PC-9 (cell line): ENCODE measurements around the gene NSG2. TPM values are rescaled to one million over a fixed set of nuclear protein-coding genes. Genes with fewer than 3 reads are reported as not detected.

ENCODE experiments used
- BruUV-seq: library from RNA; stranded (reverse); fragments of 400-500 nt; replicated peaks from 2 replicates; lab custom pipeline; 2021; lab: Mats Ljungman, UMichigan
- CTCF ChIA-PET: fragments of 300-600 bp; sonication (Branson Sonifier 250); formaldehyde crosslinking; loops from one replicate; lab custom pipeline; 2022; ENCODE audit warnings: antibody characterized with exemption; lab: Charles Lee
- POLR2A ChIA-PET: fragments of 300-600 bp; sonication (Branson Sonifier 250); formaldehyde crosslinking; loops from one replicate; lab custom pipeline; 2022; ENCODE audit warnings: antibody characterized with exemption; ENCODE audit not compliant: unreplicated experiment; lab: Charles Lee
- DNase-seq, 2 experiments: peaks; one replicate each; pipeline versions ENCODE4 v3.0.0 to v3.0.0-alpha.2; 2015 to 2022; ENCODE audit warnings: mixed read lengths in 1 of 2
- H2AFZ ChIP-seq: fragments of 200-600 bp; sonication (generic); 2 replicates; pipeline ENCODE4 v1.8.1; 2017; ENCODE audit warnings: antibody characterized with exemption
- H3F3A ChIP-seq: fragments of 200-600 bp; sonication (generic); 2 replicates; pipeline ENCODE4 v1.8.1; 2017; ENCODE audit warnings: antibody characterized with exemption, mild to moderate bottlenecking, low read depth; ENCODE audit not compliant: insufficient read depth
- H3K27ac ChIP-seq: fragments of 200-600 bp; sonication (generic); 2 replicates; pipeline ENCODE4 v1.6.1; 2016; ENCODE audit warnings: mixed run types
- H3K27me3 ChIP-seq: fragments of 200-600 bp; sonication (generic); 2 replicates; pipeline ENCODE4 v1.6.1; 2016; ENCODE audit warnings: low read depth, mixed run types; ENCODE audit not compliant: insufficient read depth
- H3K36me3 ChIP-seq: fragments of 200-600 bp; sonication (generic); 2 replicates; pipeline ENCODE4 v1.6.1; 2016; ENCODE audit warnings: low read depth, mixed run types
- H3K4me1 ChIP-seq: fragments of 200-600 bp; sonication (generic); replicated peaks from 2 replicates; pipeline ENCODE4 v1.6.1; 2016; ENCODE audit warnings: mixed run types; ENCODE audit not compliant: insufficient read depth
- H3K4me2 ChIP-seq: fragments of 200-600 bp; sonication (generic); 2 replicates; pipeline ENCODE4 v1.6.1; 2017; ENCODE audit warnings: mixed run types
- H3K4me3 ChIP-seq: fragments of 200-600 bp; sonication (generic); 2 replicates; pipeline ENCODE4 v1.6.1; 2016; ENCODE audit warnings: mixed run types
- H3K79me2 ChIP-seq: fragments of 200-600 bp; sonication (generic); 2 replicates; pipeline ENCODE4 v1.6.1; 2017; ENCODE audit warnings: low read depth, mixed run types
- H3K9me2 ChIP-seq: fragments of 200-600 bp; sonication (generic); 2 replicates; pipeline ENCODE4 v1.8.1; 2017; ENCODE audit warnings: mild to moderate bottlenecking; ENCODE audit not compliant: insufficient read depth
- H3K9me3 ChIP-seq: fragments of 200-600 bp; sonication (generic); 2 replicates; pipeline ENCODE4 v1.8.1; 2016; ENCODE audit warnings: low read depth; ENCODE audit not compliant: insufficient read depth
- H4K20me1 ChIP-seq: fragments of 200-600 bp; sonication (generic); 2 replicates; pipeline ENCODE4 v1.8.1; 2017; ENCODE audit not compliant: insufficient read depth
- EZH2 ChIP-seq: fragments of 200-600 bp; sonication (generic); IDR thresholded peaks from 2 replicates; pipeline ENCODE4 v1.8.0; 2017; ENCODE audit warnings: antibody characterized with exemption, low read depth
- intact Hi-C: fragments of 100-400 bp; cut with micrococcal nuclease; formaldehyde crosslinking; loops from one replicate; pipeline ENCODE4 v1.10.0; 2022; ENCODE audit not compliant: unreplicated experiment
- total RNA-seq: library from RNA; stranded (reverse); gene quantifications from 2 replicates; pipeline ENCODE4 v1.2.3, GENCODE V29; 2021
- TF ChIP-seq, protein P1 (sequence below): fragments of 200-600 bp; sonication (generic); conservative IDR thresholded peaks from 2 replicates; pipeline ENCODE4 v1.6.1; 2017; ENCODE audit warnings: mixed run types, antibody characterized with exemption, mild to moderate bottlenecking, moderate library complexity

Gene NSG2
- total RNA-seq, 1 experiment from 2014 or later: not detected

- Histone ChIP-seq H3K4me1 (no peaks in the 10 kb centered on the region), H3K27me3 (peaks cover 44% of the 10 kb centered on the region), H3K4me3 (no peak overlapping the region), H3F3A (no peaks in the 10 kb centered on the region), H3K9me2 (no peaks in the 10 kb centered on the region), H2AFZ (no peak overlapping the region), H3K9me3 (no peaks in the 10 kb centered on the region), H3K36me3 (no peaks in the 10 kb centered on the region), H3K4me2 (no peak overlapping the region), H4K20me1 (no peaks in the 10 kb centered on the region), H3K27ac (no peak overlapping the region), H3K79me2 (no peaks in the 10 kb centered on the region)
- TF ChIP-seq, protein P1, sequence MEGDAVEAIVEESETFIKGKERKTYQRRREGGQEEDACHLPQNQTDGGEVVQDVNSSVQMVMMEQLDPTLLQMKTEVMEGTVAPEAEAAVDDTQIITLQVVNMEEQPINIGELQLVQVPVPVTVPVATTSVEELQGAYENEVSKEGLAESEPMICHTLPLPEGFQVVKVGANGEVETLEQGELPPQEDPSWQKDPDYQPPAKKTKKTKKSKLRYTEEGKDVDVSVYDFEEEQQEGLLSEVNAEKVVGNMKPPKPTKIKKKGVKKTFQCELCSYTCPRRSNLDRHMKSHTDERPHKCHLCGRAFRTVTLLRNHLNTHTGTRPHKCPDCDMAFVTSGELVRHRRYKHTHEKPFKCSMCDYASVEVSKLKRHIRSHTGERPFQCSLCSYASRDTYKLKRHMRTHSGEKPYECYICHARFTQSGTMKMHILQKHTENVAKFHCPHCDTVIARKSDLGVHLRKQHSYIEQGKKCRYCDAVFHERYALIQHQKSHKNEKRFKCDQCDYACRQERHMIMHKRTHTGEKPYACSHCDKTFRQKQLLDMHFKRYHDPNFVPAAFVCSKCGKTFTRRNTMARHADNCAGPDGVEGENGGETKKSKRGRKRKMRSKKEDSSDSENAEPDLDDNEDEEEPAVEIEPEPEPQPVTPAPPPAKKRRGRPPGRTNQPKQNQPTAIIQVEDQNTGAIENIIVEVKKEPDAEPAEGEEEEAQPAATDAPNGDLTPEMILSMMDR: no peak
- no peak for TF ChIP-seq EZH2
- intact Hi-C loops: no loop called here
- no TSS peak for BruUV-seq
- POLR2A ChIA-PET: no interaction called here
- CTCF ChIA-PET: interaction anchor here (0.5 kb wide), 1 partner anchor 753 kb away, joined by 3 read pairs; no protein-coding TSS in a partner anchor
- DNase-seq: no peak
Observed at GRCh38 chr5:174154559-174154958, 109.1 kb downstream of the NSG2 start.

DNA sequence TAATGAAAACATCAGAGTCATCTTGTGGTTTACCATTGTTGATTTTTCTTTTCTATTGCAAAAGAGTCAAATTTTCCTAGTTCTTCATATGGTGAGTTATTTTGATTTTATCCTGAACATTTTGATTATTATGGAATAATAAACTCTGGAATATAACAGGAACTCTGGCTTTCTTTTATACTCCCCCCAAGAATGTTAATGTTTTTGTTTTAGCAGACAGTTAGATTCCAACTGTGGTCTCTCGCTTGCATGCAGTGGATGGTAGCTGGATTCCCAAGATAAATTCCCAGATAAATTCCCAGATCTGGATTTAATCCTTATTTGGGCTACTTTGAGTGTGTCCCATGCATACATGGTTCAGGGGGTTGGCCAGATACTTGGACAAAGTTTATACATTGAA, 109.8 kb downstream of the NSG2 start:
- CTCF ChIA-PET: no interaction called here
- POLR2A ChIA-PET: no interaction called here
- Histone ChIP-seq H3K79me2 (no peaks in the 10 kb centered on the region), H3K36me3 (no peaks in the 10 kb centered on the region), H3K4me1 (no peaks in the 10 kb centered on the region), H3K27me3 (peaks cover 41% of the 10 kb centered on the region), H2AFZ (no peak overlapping the region), H3K9me3 (no peaks in the 10 kb centered on the region), H3F3A (no peaks in the 10 kb centered on the region), H3K27ac (no peak overlapping the region), H3K4me3 (no peak overlapping the region), H3K9me2 (no peaks in the 10 kb centered on the region), H4K20me1 (no peaks in the 10 kb centered on the region), H3K4me2 (no peak overlapping the region)
- intact Hi-C loops: no loop called here
- BruUV-seq: no TSS peak
- TF ChIP-seq, protein P1: no peak
- TF ChIP-seq EZH2: no peak
- no peak for DNase-seq

GRCh38 chr5:174155706-174156105, 110.2 kb downstream of the NSG2 start:
- Histone ChIP-seq H3K4me3 (no peak overlapping the region), H3K27ac (no peak overlapping the region), H3K79me2 (no peaks in the 10 kb centered on the region), H4K20me1 (no peaks in the 10 kb centered on the region), H3K4me1 (no peaks in the 10 kb centered on the region), H3K9me3 (no peaks in the 10 kb centered on the region), H2AFZ (no peak overlapping the region), H3F3A (no peaks in the 10 kb centered on the region), H3K9me2 (no peaks in the 10 kb centered on the region), H3K4me2 (no peak overlapping the region), H3K36me3 (no peaks in the 10 kb centered on the region), H3K27me3 (peaks cover 40% of the 10 kb centered on the region)
- no peak for DNase-seq
- intact Hi-C loops: no loop called here
- CTCF ChIA-PET: no interaction called here
- TF ChIP-seq EZH2: no peak
- TF ChIP-seq, protein P1: no peak
- POLR2A ChIA-PET: no interaction called here
- BruUV-seq: no TSS peak
